Left forelimb (tissue), 1 donor: ENCODE measurements around the gene NMS.

Experiments used
- DNase-seq: peaks from one replicate; pipeline ENCODE4 v3.0.0-alpha.2; 2018; ENCODE audit warnings: low spot score

Gene NMS

GRCh38 chr2:100485396-100485795, 15.1 kb downstream of the NMS start:
- no peak for DNase-seq

- DNase-seq, result no peak
These were observed 24.4 kb downstream of the NMS start for GRCh38 chr2:100494712-100495111.

GRCh38 chr2:100502782-100503181, 32.5 kb downstream of the NMS start:
- no peak for DNase-seq

GRCh38 chr2:100504542-100504941, 34.3 kb downstream of the NMS start:
- no peak for DNase-seq

- no peak for DNase-seq
These were observed 38.8 kb downstream of the NMS start for GRCh38 chr2:100509066-100509465.

GRCh38 chr2:100513650-100514049, 43.4 kb downstream of the NMS start:
- DNase-seq, result no peak

- DNase-seq, result no peak
These were observed 47.3 kb downstream of the NMS start for GRCh38 chr2:100517556-100517955.

- DNase-seq, result no peak
These were observed 48.5 kb downstream of the NMS start for GRCh38 chr2:100518801-100519200.

GRCh38 chr2:100520224-100520623, 49.9 kb downstream of the NMS start:
- no peak for DNase-seq

GRCh38 chr2:100522430-100522829, 52.1 kb downstream of the NMS start:
- DNase-seq, result no peak

- no peak for DNase-seq
These were observed 54.0 kb downstream of the NMS start for GRCh38 chr2:100524331-100524730.

- DNase-seq, result no peak
These were observed 56.6 kb downstream of the NMS start for GRCh38 chr2:100526868-100527267.

GRCh38 chr2:100527440-100528015, 57.2 kb downstream of the NMS start:
- DNase-seq, result no peak

- DNase-seq, result no peak
These were observed 58.9 kb downstream of the NMS start for GRCh38 chr2:100529176-100529575.

GRCh38 chr2:100529900-100530299, 59.6 kb downstream of the NMS start:
- no peak for DNase-seq
